AG04449 (cell line): Measurements from ENCODE around the gene EPM2AIP1.
"Not testable (repeated sequence)": the region's sequence is repeated elsewhere in the genome, so short reads cannot be mapped to it uniquely, and the experiment has no call there.

Experiments used
- CTCF ChIA-PET: fragments of 350-600 bp; formaldehyde crosslinking; extraction: SDS; loops from one replicate; lab custom pipeline; 2021; ENCODE audit warnings: antibody characterized with exemption; lab: Yijun Ruan, JAX
- POLR2A ChIA-PET: fragments of 400-600, 350-600 bp; formaldehyde crosslinking; extraction: SDS; loops from one replicate; lab custom pipeline; 2020; ENCODE audit warnings: antibody characterized with exemption, inconsistent platforms; lab: Yijun Ruan, JAX
- DNase-seq: peaks from one replicate; pipeline ENCODE4 v3.0.0-alpha.2; 2010; ENCODE audit warnings: low read depth, low spot score
- H3K4me3 ChIP-seq: 2 replicates; pipeline ENCODE4 v1.5.1; 2011; ENCODE audit warnings: low read depth, mild to moderate bottlenecking, control low read depth, low read length
- CTCF ChIP-seq: IDR thresholded peaks from one replicate; pipeline ENCODE4 v1.5.1; 2011; ENCODE audit warnings: mild to moderate bottlenecking, moderate library complexity, low read length, control low read depth, inconsistent platforms; ENCODE audit not compliant: insufficient read depth; ENCODE audit errors: missing control alignments

The EPM2AIP1 gene

DNA sequence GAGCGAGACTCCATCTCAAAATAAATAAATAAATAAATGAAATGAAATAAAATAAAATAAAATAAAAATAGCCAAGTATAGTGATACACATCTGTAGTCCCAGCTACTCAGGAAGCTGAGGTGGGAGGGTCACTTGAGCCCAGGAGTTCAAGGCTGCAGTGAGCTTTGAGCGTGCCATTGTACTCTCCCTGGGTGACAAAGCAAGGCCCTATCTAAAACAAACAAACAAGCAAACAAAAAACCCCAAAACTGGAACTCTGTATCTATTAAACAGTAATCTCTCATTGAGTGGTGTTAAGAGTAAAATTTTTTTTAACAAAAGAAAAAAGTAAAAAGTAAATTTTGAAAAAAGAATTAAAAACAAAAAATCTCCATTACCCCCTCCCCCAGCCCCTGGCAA is 20.8 kb downstream of the EPM2AIP1 start:
- ChIA-PET POLR2A (no interaction called here), CTCF (interaction anchor here (0.6 to 4.3 kb wide), 2 partner anchors 11 to 13 kb away, joined by 3 to 31 read pairs; no protein-coding TSS in a partner anchor)
- no peak for DNase-seq
- no peak overlapping the region for H3K4me3 ChIP-seq
- TF ChIP-seq CTCF: no peak

- ChIA-PET POLR2A (no interaction called here), CTCF (interaction anchor here (4.6 kb wide), 1 partner anchor 11 kb away, joined by 45 read pairs; no protein-coding TSS in a partner anchor)
- no peak for DNase-seq
- TF ChIP-seq CTCF: no peak
- no peak overlapping the region for H3K4me3 ChIP-seq
Measured at GRCh38 chr3:36969540-36970432, 23.1 kb downstream of the EPM2AIP1 start.

GRCh38 chr3:36969085-36969484 is 23.8 kb downstream of the EPM2AIP1 start:
- ChIA-PET POLR2A (no interaction called here), CTCF (interaction anchor here (4.6 kb wide), 1 partner anchor 11 kb away, joined by 45 read pairs; no protein-coding TSS in a partner anchor)
- no peak for DNase-seq
- H3K4me3 ChIP-seq: no peak overlapping the region
- TF ChIP-seq CTCF: no peak

- no peak for TF ChIP-seq CTCF
- ChIA-PET POLR2A (no interaction called here), CTCF (interaction anchor here (1.0 kb wide), 1 partner anchor 21 kb away, joined by 3 read pairs; the partner anchor contains the start of gene TRANK1)
- no peak for DNase-seq
- H3K4me3 ChIP-seq: no peak overlapping the region
Measured at GRCh38 chr3:36965440-36965839, 27.5 kb downstream of the EPM2AIP1 start.

- ChIA-PET POLR2A (no interaction called here), CTCF (no interaction called here)
- no peak for TF ChIP-seq CTCF
- no peak overlapping the region for H3K4me3 ChIP-seq
- DNase-seq: no peak
Measured at GRCh38 chr3:36964817-36965216, 28.1 kb downstream of the EPM2AIP1 start.

DNA sequence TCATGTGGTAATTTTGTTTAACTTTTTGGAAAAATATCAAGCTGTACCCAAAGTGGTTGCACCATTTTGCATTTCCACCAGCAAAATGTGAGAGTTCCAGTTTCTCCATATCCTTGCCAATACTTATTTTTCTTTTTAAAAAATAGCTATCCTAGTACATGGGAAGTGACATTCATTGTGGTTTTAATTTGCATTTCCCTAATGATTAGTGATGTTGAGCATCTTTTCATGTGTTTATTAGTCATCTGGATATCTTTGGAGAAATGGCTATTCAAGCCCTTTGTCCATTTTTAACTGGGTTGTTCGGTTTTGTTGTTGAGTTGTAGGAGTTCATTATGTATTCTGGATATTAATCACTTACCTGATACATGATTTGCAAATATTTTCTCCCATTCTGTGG is 28.6 kb downstream of the EPM2AIP1 start:
- POLR2A ChIA-PET: no interaction called here
- CTCF ChIA-PET: interaction anchor here (0.6 to 1.5 kb wide), 2 partner anchors 61 to 67 kb away, joined by 3 read pairs; no protein-coding TSS in a partner anchor
- TF ChIP-seq CTCF: no peak
- no peak overlapping the region for H3K4me3 ChIP-seq
- no peak for DNase-seq

GRCh38 chr3:36963008-36963407 is 29.9 kb downstream of the EPM2AIP1 start:
- CTCF ChIA-PET: interaction anchor here (0.8 to 1.5 kb wide), 2 partner anchors 65 to 913 kb away, joined by 3 read pairs; no protein-coding TSS in a partner anchor
- POLR2A ChIA-PET, DNase-seq, H3K4me3 ChIP-seq: not testable (repeated sequence)
